Calu3 (cell line): ENCODE results near the gene NFE2L1. TPM values are rescaled to one million over a fixed set of nuclear protein-coding genes. Genes with fewer than 3 reads are reported as not detected.

ENCODE experiments used
- BruUV-seq: library from RNA; stranded (reverse); fragments of 400-500 nt; replicated peaks from 2 replicates; lab custom pipeline; 2021; lab: Mats Ljungman, UMichigan
- CTCF ChIA-PET: fragments of 300-600 bp; sonication (Branson Sonifier 250); formaldehyde crosslinking; loops from one replicate; lab custom pipeline; 2022; ENCODE audit warnings: antibody characterized with exemption; lab: Charles Lee
- DNase-seq: peaks from one replicate; pipeline ENCODE4 v3.0.0; 2022
- H3K27ac Mint-ChIP-seq: one replicate; pipeline ENCODE4 v1.8.0; 2022; ENCODE audit warnings: mixed read lengths; ENCODE audit not compliant: unreplicated experiment
- H3K27me3 Mint-ChIP-seq: one replicate; pipeline ENCODE4 v1.8.0; 2022; ENCODE audit warnings: mixed read lengths; ENCODE audit not compliant: unreplicated experiment
- H3K36me3 Mint-ChIP-seq: one replicate; pipeline ENCODE4 v1.8.0; 2022; ENCODE audit warnings: mild to moderate bottlenecking, moderate library complexity, mixed read lengths; ENCODE audit not compliant: insufficient read depth, unreplicated experiment
- H3K4me1 Mint-ChIP-seq: one replicate; pipeline ENCODE4 v1.8.0; 2022; ENCODE audit warnings: mild to moderate bottlenecking, low read depth, mixed read lengths; ENCODE audit not compliant: unreplicated experiment
- H3K4me3 Mint-ChIP-seq: one replicate; pipeline ENCODE4 v1.8.0; 2022; ENCODE audit warnings: mild to moderate bottlenecking, low read depth, moderate library complexity, mixed read lengths; ENCODE audit not compliant: unreplicated experiment
- H3K9me3 Mint-ChIP-seq: one replicate; pipeline ENCODE4 v1.8.0; 2022; ENCODE audit warnings: low read depth, mixed read lengths; ENCODE audit not compliant: unreplicated experiment
- intact Hi-C: fragments of 100-400 bp; cut with micrococcal nuclease; formaldehyde crosslinking; loops from one replicate; pipeline ENCODE4 v1.10.0; 2022; ENCODE audit not compliant: unreplicated experiment
- total RNA-seq: library from RNA; stranded (reverse); gene quantifications from 2 replicates; pipeline ENCODE4 v1.2.3, GENCODE V29; 2022
- TF ChIP-seq, protein P1 (sequence below): fragments of 200-600 bp; IDR thresholded peaks from one replicate; pipeline ENCODE4 v1.8.0; 2022; ENCODE audit warnings: antibody characterized with exemption; ENCODE audit not compliant: unreplicated experiment

Gene NFE2L1
- total RNA-seq, 1 experiment from 2014 or later, result 247 TPM

DNA sequence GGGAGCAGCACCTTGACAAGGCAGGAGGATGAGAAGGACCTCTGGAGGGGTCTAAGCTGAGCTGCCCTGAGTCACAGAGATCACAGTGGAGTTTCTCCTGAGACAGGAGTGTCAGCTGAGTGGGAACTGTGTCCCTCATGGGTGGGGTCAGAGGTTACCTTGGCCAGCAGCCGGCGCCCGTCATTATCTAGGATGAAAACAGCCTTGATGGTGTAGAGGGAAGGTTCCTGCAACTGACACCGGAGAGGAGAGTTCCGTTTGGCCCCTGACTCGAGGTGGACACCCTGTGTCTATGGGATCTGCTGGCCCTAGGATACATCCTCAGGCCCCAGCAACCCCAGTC is 11.5 kb upstream of the NFE2L1 start:
- no peak for DNase-seq
- BruUV-seq, result no TSS peak
- intact Hi-C loops, result no loop called here
- Mint-ChIP-seq H3K9me3 (no peaks in the 10 kb centered on the region), H3K27me3 (peaks cover 69% of the 10 kb centered on the region), H3K4me1 (peaks cover 8% of the 10 kb centered on the region), H3K4me3 (peak overlapping the region; percentile 73), H3K36me3 (peaks cover 11% of the 10 kb centered on the region), H3K27ac (no peak overlapping the region)
- TF ChIP-seq, protein P1, sequence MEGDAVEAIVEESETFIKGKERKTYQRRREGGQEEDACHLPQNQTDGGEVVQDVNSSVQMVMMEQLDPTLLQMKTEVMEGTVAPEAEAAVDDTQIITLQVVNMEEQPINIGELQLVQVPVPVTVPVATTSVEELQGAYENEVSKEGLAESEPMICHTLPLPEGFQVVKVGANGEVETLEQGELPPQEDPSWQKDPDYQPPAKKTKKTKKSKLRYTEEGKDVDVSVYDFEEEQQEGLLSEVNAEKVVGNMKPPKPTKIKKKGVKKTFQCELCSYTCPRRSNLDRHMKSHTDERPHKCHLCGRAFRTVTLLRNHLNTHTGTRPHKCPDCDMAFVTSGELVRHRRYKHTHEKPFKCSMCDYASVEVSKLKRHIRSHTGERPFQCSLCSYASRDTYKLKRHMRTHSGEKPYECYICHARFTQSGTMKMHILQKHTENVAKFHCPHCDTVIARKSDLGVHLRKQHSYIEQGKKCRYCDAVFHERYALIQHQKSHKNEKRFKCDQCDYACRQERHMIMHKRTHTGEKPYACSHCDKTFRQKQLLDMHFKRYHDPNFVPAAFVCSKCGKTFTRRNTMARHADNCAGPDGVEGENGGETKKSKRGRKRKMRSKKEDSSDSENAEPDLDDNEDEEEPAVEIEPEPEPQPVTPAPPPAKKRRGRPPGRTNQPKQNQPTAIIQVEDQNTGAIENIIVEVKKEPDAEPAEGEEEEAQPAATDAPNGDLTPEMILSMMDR, result no peak
- CTCF ChIA-PET, result interaction anchor here (0.7 to 1.2 kb wide), 3 partner anchors 10 to 788 kb away, joined by 3 to 5 read pairs (median 3); no protein-coding TSS in a partner anchor

DNA sequence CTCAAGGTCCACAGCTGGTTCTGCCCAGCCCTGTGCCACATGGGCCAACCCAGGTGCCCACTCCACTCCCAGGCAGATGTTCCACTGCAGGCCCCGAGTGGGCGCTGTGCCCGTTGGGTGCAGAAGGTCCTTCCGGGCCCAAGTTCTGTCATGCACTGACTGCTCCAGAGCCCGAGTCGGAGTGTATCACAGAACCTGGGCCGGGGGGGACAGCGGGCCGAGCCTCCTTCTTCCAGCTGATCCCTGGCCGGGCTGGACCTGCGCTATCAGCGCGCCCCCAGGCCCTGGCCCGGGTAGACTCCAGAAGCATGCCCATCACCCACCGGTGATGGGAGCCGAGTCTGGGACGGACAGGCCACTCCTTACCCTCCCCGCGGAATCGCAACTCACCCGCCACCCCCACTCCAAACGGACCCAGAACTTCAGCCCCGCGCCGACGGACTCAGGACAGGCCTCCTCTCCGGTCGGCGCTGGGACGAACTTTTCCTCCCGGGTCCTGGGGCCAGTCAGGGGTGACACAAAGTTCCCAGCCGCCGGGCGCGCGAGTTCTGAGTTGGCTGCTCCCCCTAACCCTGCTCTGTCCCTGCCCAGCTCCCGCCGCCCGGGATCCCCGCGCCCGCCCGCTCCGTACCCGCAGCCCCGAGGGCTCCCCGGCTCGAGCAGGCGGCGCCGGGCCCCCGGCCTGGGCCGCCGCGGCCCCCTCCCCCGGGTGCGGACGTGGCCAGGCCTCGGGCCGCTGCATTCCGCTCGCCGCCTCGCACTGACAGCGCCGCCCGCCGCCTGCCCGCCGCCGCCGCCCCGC is 10.9 kb upstream of the NFE2L1 start, which contains the start of gene COPZ2:
Gene COPZ2, minus strand, starts transcription at position 762 of the 802 bp plus-strand sequence. Its CDS starts 20 bp downstream, at position 742.
- CTCF ChIA-PET, result interaction anchor here (1.1 to 1.2 kb wide), 2 partner anchors 10 to 12 kb away, joined by 3 to 5 read pairs; no protein-coding TSS in a partner anchor
- Mint-ChIP-seq H3K36me3 (peaks cover 11% of the 10 kb centered on the region), H3K27me3 (peaks cover 64% of the 10 kb centered on the region), H3K27ac (peak within 1 kb of the TSS; percentile 60), H3K4me1 (peaks cover 8% of the 10 kb centered on the region), H3K9me3 (no peaks in the 10 kb centered on the region), H3K4me3 (peak within 1 kb of the TSS; percentile 73)
- TF ChIP-seq, protein P1, result peak; percentile 54
- peak; percentile 64 for DNase-seq
- no TSS peak for BruUV-seq
- intact Hi-C loops, result no loop called here

DNA sequence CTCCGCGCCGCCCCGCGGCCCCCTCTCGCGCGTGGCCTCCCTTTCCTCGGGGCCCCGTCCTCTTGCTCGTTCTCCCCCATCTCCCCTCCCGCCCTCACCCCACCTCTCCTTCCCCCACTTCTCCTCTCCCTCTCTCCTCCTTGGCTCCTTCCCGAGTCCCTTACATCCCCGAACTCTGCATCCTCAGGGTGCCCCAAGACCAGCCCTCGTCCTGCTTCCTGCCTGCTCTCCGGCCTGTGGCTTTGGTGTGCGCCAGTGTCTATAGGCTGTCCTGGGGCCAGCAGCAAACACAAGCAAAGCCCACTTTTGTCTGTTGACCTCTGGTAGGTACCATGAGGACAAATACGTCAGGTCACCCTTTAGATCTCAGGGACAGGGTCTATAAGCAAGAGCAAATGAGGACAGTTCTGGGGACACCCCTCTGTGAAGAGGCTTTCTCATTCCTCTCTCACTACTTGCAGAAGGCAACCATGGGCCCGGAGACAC is 10.3 kb upstream of the NFE2L1 start:
- intact Hi-C loops, result no loop called here
- H3K9me3 Mint-ChIP-seq, result no peaks in the 10 kb centered on the region
- TF ChIP-seq, protein P1, result no peak
- peaks cover 11% of the 10 kb centered on the region for H3K36me3 Mint-ChIP-seq
- H3K27ac Mint-ChIP-seq, result peak overlapping the region; percentile 60
- H3K4me1 Mint-ChIP-seq, result peaks cover 8% of the 10 kb centered on the region
- no peak for DNase-seq
- peaks cover 57% of the 10 kb centered on the region for H3K27me3 Mint-ChIP-seq
- no TSS peak for BruUV-seq
- peak overlapping the region; percentile 73 for H3K4me3 Mint-ChIP-seq
- CTCF ChIA-PET, result interaction anchor here (0.6 kb wide), 1 partner anchor 11 kb away, joined by 3 read pairs; no protein-coding TSS in a partner anchor

DNA sequence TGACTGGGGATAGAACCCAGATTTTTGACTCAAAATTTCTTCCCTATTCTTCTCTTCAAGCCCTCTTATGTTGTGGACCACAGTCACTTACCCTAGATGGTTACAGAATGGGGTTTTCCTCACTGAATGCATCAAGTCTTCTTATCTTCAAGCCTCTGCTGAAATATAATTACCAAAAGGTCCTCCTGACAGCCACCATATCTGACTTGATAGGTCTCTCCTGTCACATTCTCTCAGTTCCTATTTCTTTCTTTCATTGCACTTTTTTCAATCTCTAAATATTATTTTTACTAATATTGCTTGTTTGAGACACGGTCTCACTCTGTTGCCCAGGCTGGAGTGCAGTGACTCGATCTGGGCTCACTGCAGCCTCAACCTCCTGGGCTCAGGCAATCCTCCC is 9.5 kb upstream of the NFE2L1 start:
- Mint-ChIP-seq H3K27ac (no peak overlapping the region), H3K4me1 (peaks cover 8% of the 10 kb centered on the region), H3K27me3 (peaks cover 49% of the 10 kb centered on the region), H3K4me3 (no peak overlapping the region), H3K36me3 (peaks cover 11% of the 10 kb centered on the region), H3K9me3 (no peaks in the 10 kb centered on the region)
- BruUV-seq, result no TSS peak
- no peak for DNase-seq
- TF ChIP-seq, protein P1, result no peak
- intact Hi-C loops, result no loop called here
- CTCF ChIA-PET, result no interaction called here
